Ascending aorta (tissue), 2 donors: ENCODE measurements around the gene FANCC. TPM values are rescaled to one million over a fixed set of nuclear protein-coding genes. Genes with fewer than 3 reads are reported as not detected.

ENCODE experiments used
- DNase-seq, 2 donors: peaks; one replicate each; pipeline ENCODE4 v3.0.0-alpha.2; 2019; ENCODE audit warnings: low spot score in 2 of 2
- H3K27ac ChIP-seq, 2 donors: fragments of 200-600 bp; sonication (generic); one replicate each; pipeline ENCODE4 v1.5.1; 2016 to 2017; ENCODE audit warnings: mild to moderate bottlenecking in 1 of 2
- H3K27me3 ChIP-seq: fragments of 200-600 bp; sonication (generic); one replicate; pipeline ENCODE4 v1.5.1; 2017
- H3K36me3 ChIP-seq, 2 donors: fragments of 200-600 bp; sonication (generic); one replicate each; pipeline ENCODE4 v1.5.1; 2016
- H3K4me1 ChIP-seq, 2 donors: fragments of 200-600 bp; sonication (generic); one replicate each; pipeline ENCODE4 v1.5.1; 2016 to 2017; ENCODE audit warnings: mild to moderate bottlenecking in 1 of 2
- H3K4me3 ChIP-seq, 2 donors: fragments of 200-600 bp; sonication (generic); one replicate each; pipeline ENCODE4 v1.5.1; 2016 to 2017; ENCODE audit warnings: mild to moderate bottlenecking in 1 of 2
- H3K9me3 ChIP-seq, 2 donors: fragments of 200-600 bp; sonication (generic); one replicate each; pipeline ENCODE4 v1.5.1; 2016
- CTCF ChIP-seq, 3 experiments: fragments of 200-600 bp in 2 of 3; fragments of 450-650 bp in 1 of 3; sonication (generic) in 2 of 3; IDR thresholded peaks; one replicate each; pipeline ENCODE4 v1.5.1; 2016 to 2019; ENCODE audit warnings: antibody characterized with exemption in 3 of 3, mild to moderate bottlenecking in 1 of 3, moderate library complexity in 1 of 3
- intact Hi-C: fragments of 100-400 bp; cut with DNase I; formaldehyde crosslinking; loops from one replicate; pipeline ENCODE4 v1.15.1; 2023
- total RNA-seq: library from RNA; depleted of rRNA; stranded (reverse); fragments of >200 nt; gene quantifications from one replicate; pipeline ENCODE4 v1.1.0, GENCODE V29; 2016

FANCC gene, protein sequence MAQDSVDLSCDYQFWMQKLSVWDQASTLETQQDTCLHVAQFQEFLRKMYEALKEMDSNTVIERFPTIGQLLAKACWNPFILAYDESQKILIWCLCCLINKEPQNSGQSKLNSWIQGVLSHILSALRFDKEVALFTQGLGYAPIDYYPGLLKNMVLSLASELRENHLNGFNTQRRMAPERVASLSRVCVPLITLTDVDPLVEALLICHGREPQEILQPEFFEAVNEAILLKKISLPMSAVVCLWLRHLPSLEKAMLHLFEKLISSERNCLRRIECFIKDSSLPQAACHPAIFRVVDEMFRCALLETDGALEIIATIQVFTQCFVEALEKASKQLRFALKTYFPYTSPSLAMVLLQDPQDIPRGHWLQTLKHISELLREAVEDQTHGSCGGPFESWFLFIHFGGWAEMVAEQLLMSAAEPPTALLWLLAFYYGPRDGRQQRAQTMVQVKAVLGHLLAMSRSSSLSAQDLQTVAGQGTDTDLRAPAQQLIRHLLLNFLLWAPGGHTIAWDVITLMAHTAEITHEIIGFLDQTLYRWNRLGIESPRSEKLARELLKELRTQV
- total RNA-seq = 0.64 TPM

GRCh38 chr9:95317119-95317892 is at the start of gene FANCC:
Gene FANCC (minus strand): TSS chr9:95317709. CDS start chr9:95249291, 68,418 bp downstream.
- peak within 1 kb of the TSS; percentile 85 to 99 for H3K4me3 ChIP-seq
- intact Hi-C loops = loop anchor here (2.0 to 10.0 kb wide), 3 partner anchors 123 to 559 kb away; no protein-coding TSS in a partner anchor

DNA sequence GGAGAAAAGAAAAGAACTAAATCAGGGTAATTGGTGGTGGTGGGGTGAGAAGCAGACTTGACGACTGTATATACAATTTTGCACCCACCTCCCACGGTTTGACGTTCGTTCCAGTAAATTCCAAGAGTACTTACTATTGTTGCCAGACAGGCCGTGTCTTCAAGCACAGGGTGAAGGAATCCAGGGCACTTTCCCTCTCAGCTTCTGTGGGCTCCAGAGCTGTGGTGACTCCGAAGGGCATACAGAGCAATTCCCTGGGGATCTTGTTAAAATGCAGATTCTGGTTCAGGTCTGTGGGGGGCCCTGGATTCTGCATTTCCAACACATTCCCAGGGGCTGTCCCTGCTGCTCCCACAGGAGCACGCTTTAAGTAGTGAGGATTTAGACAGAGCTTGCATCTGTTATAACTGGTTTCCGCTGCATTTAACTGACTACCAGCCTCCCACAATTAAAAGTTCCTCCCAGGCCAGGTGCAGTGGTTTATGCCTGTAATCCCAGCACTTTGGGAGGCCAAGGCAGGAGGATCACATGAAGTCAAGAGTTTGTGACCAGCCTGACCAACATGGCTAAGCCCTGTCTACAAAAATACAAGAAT is 49.3 kb upstream of the FANCC start:
- intact Hi-C loops = no loop called here
- no peaks in the 10 kb centered on the region for H3K4me1 ChIP-seq
- H3K27me3 ChIP-seq = no peaks in the 10 kb centered on the region
- TF ChIP-seq CTCF (IDR thresholded peaks at IDR 0.05) = no peak
- H3K9me3 ChIP-seq = no peaks in the 10 kb centered on the region
- DNase-seq = no peak
- no peak overlapping the region for H3K4me3 ChIP-seq
- H3K27ac ChIP-seq = no peak overlapping the region
- H3K36me3 ChIP-seq = no peaks in the 10 kb centered on the region

More at GRCh38 chr9:95317119-95317892, at the start of gene FANCC:
- Histone ChIP-seq H3K27ac (peak within 1 kb of the TSS; percentile 88 to 91), H3K27me3 (no peaks in the 10 kb centered on the region), H3K9me3 (no peaks in the 10 kb centered on the region), H3K4me1 (no peaks in the 10 kb centered on the region), H3K36me3 (no peaks in the 10 kb centered on the region)
- DNase-seq = peak; percentile 50 to 96
- peak in 1 of 3 experiments; percentile 3 for TF ChIP-seq CTCF (IDR thresholded peaks at IDR 0.05)

- Histone ChIP-seq H3K4me1 (no peaks in the 10 kb centered on the region), H3K27me3 (no peaks in the 10 kb centered on the region), H3K27ac (no peak overlapping the region), H3K36me3 (no peaks in the 10 kb centered on the region), H3K9me3 (no peaks in the 10 kb centered on the region), H3K4me3 (no peak overlapping the region)
- DNase-seq = no peak
- TF ChIP-seq CTCF (IDR thresholded peaks at IDR 0.05) = no peak
- intact Hi-C loops = no loop called here
Measured at GRCh38 chr9:95365766-95366165, 48.3 kb upstream of the FANCC start.

- intact Hi-C loops = no loop called here
- H3K27me3 ChIP-seq = no peaks in the 10 kb centered on the region
- no peaks in the 10 kb centered on the region for H3K4me1 ChIP-seq
- H3K9me3 ChIP-seq = no peaks in the 10 kb centered on the region
- no peaks in the 10 kb centered on the region for H3K36me3 ChIP-seq
- DNase-seq = no peak
- H3K4me3 ChIP-seq = no peak overlapping the region
- no peak overlapping the region for H3K27ac ChIP-seq
- TF ChIP-seq CTCF (IDR thresholded peaks at IDR 0.05) = no peak
Measured at GRCh38 chr9:95363051-95363841, 45.7 kb upstream of the FANCC start.

DNA sequence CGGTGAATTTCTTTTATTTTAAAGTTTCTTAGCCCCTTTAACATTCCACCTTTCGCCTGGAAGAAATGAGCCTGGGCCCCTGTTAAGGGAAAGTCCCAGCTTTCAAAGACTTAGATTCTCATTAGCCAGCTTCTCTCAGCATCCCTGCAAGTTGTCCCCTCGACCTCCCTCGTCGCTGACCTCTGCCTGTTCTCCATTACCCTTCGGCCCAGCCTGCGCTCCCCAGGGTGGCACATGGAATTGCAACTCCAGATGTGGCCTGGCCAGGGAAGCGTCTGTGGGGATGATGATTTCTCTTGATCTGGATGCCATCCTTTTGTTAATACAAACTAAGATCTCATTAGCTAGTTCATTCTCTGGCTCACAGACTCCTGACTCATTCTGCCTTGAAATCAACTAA is 43.4 kb upstream of the FANCC start:
- no peak overlapping the region for H3K27ac ChIP-seq

More for the DNA sequence above, 43.4 kb upstream of the FANCC start:
- intact Hi-C loops = no loop called here
- Histone ChIP-seq H3K36me3 (no peaks in the 10 kb centered on the region), H3K9me3 (no peaks in the 10 kb centered on the region), H3K27me3 (no peaks in the 10 kb centered on the region), H3K4me1 (no peaks in the 10 kb centered on the region), H3K4me3 (no peak overlapping the region)
- no peak for TF ChIP-seq CTCF (IDR thresholded peaks at IDR 0.05)
- DNase-seq = no peak
